HCT116 (cell line): Measurements from ENCODE around the gene ABCA3. TPM values are rescaled to one million over a fixed set of nuclear protein-coding genes. Genes with fewer than 3 reads are reported as not detected.

Source experiments
- ATAC-seq: fragments of 200-7000 bp; cut with Tn5 transposase; 2 replicates; pipeline ENCODE4 v1.9.1; 2020; ENCODE audit warnings: mild to moderate bottlenecking, moderate library complexity
- BruUV-seq: library from RNA; stranded (reverse); fragments of 400-500 nt; replicated peaks from 2 replicates; lab custom pipeline; 2021; lab: Mats Ljungman, UMichigan
- CTCF ChIA-PET: fragments of 300-600 bp; sonication (Branson Sonifier 250); formaldehyde crosslinking; loops from one replicate; lab custom pipeline; 2021; ENCODE audit warnings: antibody characterized with exemption; lab: Charles Lee
- POLR2A ChIA-PET: fragments of 300-600, 350-600 bp; sonication (Branson Sonifier 250); formaldehyde crosslinking; loops from one replicate; lab custom pipeline; 2021; ENCODE audit warnings: antibody characterized with exemption; lab: Charles Lee
- RAD21 ChIA-PET, 2 experiments: fragments of 300-600 bp; sonication (Branson Sonifier 250); formaldehyde crosslinking; loops; one replicate each; lab custom pipeline; 2023; ENCODE audit warnings: low total read pairs in 2 of 2; ENCODE audit not compliant: uncharacterized antibody in 2 of 2, unreplicated experiment in 2 of 2, low non-redundant PET in 1 of 2; lab: Charles Lee
- DNase-seq: peaks from one replicate; pipeline ENCODE4 v3.0.0-alpha.2; 2010; ENCODE audit warnings: low read depth, low spot score
- H2AFZ ChIP-seq: fragments of 200-600 bp; shearing (Covaris generic), sonication (generic); 2 replicates; pipeline ENCODE4 v1.6.1; 2017; ENCODE audit warnings: low read depth, mixed run types, mixed read lengths, antibody characterized with exemption, low read length; ENCODE audit not compliant: poor library complexity, severe bottlenecking
- H3K27ac ChIP-seq: 2 replicates; pipeline ENCODE4 v1.5.1; 2012; ENCODE audit warnings: low read depth, low read length
- H3K27me3 ChIP-seq: fragments of 200-600 bp; sonication (generic); 2 replicates; pipeline ENCODE4 v1.6.1; 2016; ENCODE audit warnings: mixed run types, low read length, mixed read lengths; ENCODE audit not compliant: insufficient read depth
- H3K36me3 ChIP-seq, 2 experiments: fragments of 200-500 bp in 1 of 2; fragments of 200-600 bp in 1 of 2; sonication (Bioruptor generic) in 1 of 2; sonication (generic) in 1 of 2; 2 replicates each; pipeline versions ENCODE4 v1.5.1 to v1.6.1; 2014 to 2016; ENCODE audit warnings: low read length in 2 of 2, inconsistent platforms in 1 of 2, mixed read lengths in 1 of 2, mixed run types in 1 of 2; ENCODE audit not compliant: insufficient read depth in 2 of 2, control insufficient read depth in 1 of 2
- H3K4me1 ChIP-seq, 2 experiments: fragments of 200-600 bp in 1 of 2; sonication (generic) in 1 of 2; 2 replicates each; pipeline versions ENCODE4 v1.5.1 to v1.6.1; 2012 to 2017; ENCODE audit warnings: low read length in 2 of 2, inconsistent platforms in 1 of 2, mild to moderate bottlenecking in 1 of 2, mixed read lengths in 1 of 2, mixed run types in 1 of 2, moderate library complexity in 1 of 2; ENCODE audit not compliant: insufficient read depth in 2 of 2, control insufficient read depth in 1 of 2
- H3K4me2 ChIP-seq: fragments of 200-600 bp; sonication (generic); 2 replicates; pipeline ENCODE4 v1.6.1; 2017; ENCODE audit warnings: mixed run types, low read length, mixed read lengths
- H3K4me3 ChIP-seq, 2 experiments: fragments of 200-600 bp in 1 of 2; sonication (generic) in 1 of 2; replicated peaks in 1 of 2; 2 replicates each; pipeline ENCODE4 v1.5.1; 2011 to 2016; ENCODE audit warnings: low read length in 2 of 2, control low read depth in 1 of 2, low read depth in 1 of 2, mild to moderate bottlenecking in 1 of 2, mixed read lengths in 1 of 2, mixed run types in 1 of 2
- H3K79me2 ChIP-seq: fragments of 200-600 bp; sonication (generic); 2 replicates; pipeline ENCODE4 v1.6.1; 2017; ENCODE audit warnings: mild to moderate bottlenecking, mixed run types, low read length, moderate library complexity, mixed read lengths; ENCODE audit not compliant: insufficient read depth
- H3K9ac ChIP-seq: fragments of 200-600 bp; sonication (generic); 2 replicates; pipeline ENCODE4 v1.6.1; 2016; ENCODE audit warnings: low read length, mixed read lengths
- H3K9me2 ChIP-seq: fragments of 200-600 bp; sonication (generic), shearing (Covaris generic); 2 replicates; pipeline ENCODE4 v1.6.1; 2017; ENCODE audit warnings: mixed run types, mild to moderate bottlenecking, moderate library complexity; ENCODE audit not compliant: insufficient read depth
- H3K9me3 ChIP-seq, 2 experiments: fragments of 200-500 bp in 1 of 2; fragments of 200-600 bp in 1 of 2; sonication (Bioruptor generic) in 1 of 2; sonication (generic) in 1 of 2; 2 replicates each; pipeline ENCODE4 v1.6.1; 2014 to 2017; ENCODE audit warnings: low read length in 2 of 2, mixed read lengths in 2 of 2, inconsistent platforms in 1 of 2, low read depth in 1 of 2, mild to moderate bottlenecking in 1 of 2, mixed run types in 1 of 2, moderate library complexity in 1 of 2; ENCODE audit not compliant: control insufficient read depth in 1 of 2, insufficient read depth in 1 of 2
- H4K20me1 ChIP-seq: fragments of 200-600 bp; sonication (generic), shearing (Covaris generic); 2 replicates; pipeline ENCODE4 v1.6.1; 2017; ENCODE audit warnings: mixed run types, mild to moderate bottlenecking, moderate library complexity; ENCODE audit not compliant: insufficient read depth
- ATF3 ChIP-seq: IDR thresholded peaks from 2 replicates; pipeline ENCODE4 v1.6.1; 2012
- CBX3 ChIP-seq: IDR thresholded peaks from 2 replicates; pipeline ENCODE4 v1.6.1; 2012; ENCODE audit warnings: low read depth
- CEBPB ChIP-seq: IDR thresholded peaks from 2 replicates; pipeline ENCODE4 v1.6.1; 2012; ENCODE audit warnings: low read depth
- EGR1 ChIP-seq: IDR thresholded peaks from 2 replicates; pipeline ENCODE4 v1.6.1; 2012; ENCODE audit warnings: low read depth
- ELF1 ChIP-seq: IDR thresholded peaks from 2 replicates; pipeline ENCODE4 v1.6.1; 2012; ENCODE audit warnings: low read depth, borderline replicate concordance
- EZH2 ChIP-seq: fragments of 200-600 bp; sonication (generic); IDR thresholded peaks from 2 replicates; pipeline ENCODE4 v1.6.1; 2017; ENCODE audit warnings: antibody characterized with exemption, mixed run types
- EZH2phosphoT487 ChIP-seq: fragments of 200-600 bp; IDR thresholded peaks from 2 replicates; pipeline ENCODE4 v1.6.1; 2018; ENCODE audit warnings: antibody characterized with exemption, borderline replicate concordance
- FOSL1 ChIP-seq: IDR thresholded peaks from 2 replicates; pipeline ENCODE4 v1.6.1; 2012; ENCODE audit warnings: low read depth
- JUND ChIP-seq: IDR thresholded peaks from 2 replicates; pipeline ENCODE4 v1.6.1; 2012
- POLR2A ChIP-seq: IDR thresholded peaks from 2 replicates; pipeline ENCODE4 v1.7.0; 2011; ENCODE audit warnings: borderline replicate concordance; ENCODE audit not compliant: insufficient read depth, insufficient read length; ENCODE audit errors: extremely low read depth
- POLR2AphosphoS5 ChIP-seq: IDR thresholded peaks from 2 replicates; pipeline ENCODE4 v1.6.1; 2011; ENCODE audit warnings: mild to moderate bottlenecking, low read depth, low read length, moderate library complexity
- RAD21 ChIP-seq: IDR thresholded peaks from 2 replicates; pipeline ENCODE4 v1.6.1; 2012; ENCODE audit warnings: low read depth, mild to moderate bottlenecking
- SIN3A ChIP-seq: IDR thresholded peaks from 2 replicates; pipeline ENCODE4 v1.6.1; 2012; ENCODE audit warnings: low read depth
- SP1 ChIP-seq: IDR thresholded peaks from 2 replicates; pipeline ENCODE4 v1.6.1; 2012; ENCODE audit warnings: low read depth
- SRF ChIP-seq: IDR thresholded peaks from 2 replicates; pipeline ENCODE4 v1.6.1; 2012; ENCODE audit warnings: low read depth
- TCF7L2 ChIP-seq: IDR thresholded peaks from 2 replicates; pipeline ENCODE4 v1.7.0; 2011; ENCODE audit warnings: borderline replicate concordance, inconsistent platforms; ENCODE audit not compliant: insufficient read depth, insufficient read length; ENCODE audit errors: extremely low read depth
- ZFX ChIP-seq: fragments of 450-650 bp; IDR thresholded peaks from 2 replicates; pipeline ENCODE4 v1.6.1; 2017
- intact Hi-C: fragments of 100-400 bp; cut with micrococcal nuclease; formaldehyde crosslinking; loops from 2 replicates; pipeline ENCODE4 v1.10.0; 2022
- total RNA-seq: library from RNA; stranded (reverse); gene quantifications from one replicate; pipeline ENCODE4 v1.2.1, GENCODE V29; 2021; ENCODE audit not compliant: unreplicated experiment
- TF ChIP-seq, protein P1 (sequence below), 3 experiments: fragments of 200-600 bp in 1 of 3; sonication (generic) in 1 of 3; IDR thresholded peaks in 2 of 3; conservative IDR thresholded peaks in 1 of 3; 2 replicates each; pipeline ENCODE4 v1.5.1; 2012 to 2017; ENCODE audit warnings: low read depth in 2 of 3, low read length in 2 of 3, antibody characterized with exemption in 1 of 3, borderline replicate concordance in 1 of 3, control low read depth in 1 of 3, mild to moderate bottlenecking in 1 of 3, mixed read lengths in 1 of 3, mixed run types in 1 of 3, moderate library complexity in 1 of 3; ENCODE audit not compliant: insufficient read depth in 1 of 3
- TF ChIP-seq, protein P2 (sequence below): IDR thresholded peaks from 2 replicates; pipeline ENCODE4 v1.6.1; 2012
- TF ChIP-seq, protein P3 (sequence below): IDR thresholded peaks from 2 replicates; pipeline ENCODE4 v1.6.1; 2012; ENCODE audit warnings: low read depth

ABCA3 gene
- total RNA-seq, 1 experiment from 2014 or later = 5.4 TPM

- RAD21 ChIA-PET = no interaction called here
- H3K36me3 ChIP-seq = no peaks in the 10 kb centered on the region
- no peak for TF ChIP-seq POLR2A
- TF ChIP-seq, protein P1, sequence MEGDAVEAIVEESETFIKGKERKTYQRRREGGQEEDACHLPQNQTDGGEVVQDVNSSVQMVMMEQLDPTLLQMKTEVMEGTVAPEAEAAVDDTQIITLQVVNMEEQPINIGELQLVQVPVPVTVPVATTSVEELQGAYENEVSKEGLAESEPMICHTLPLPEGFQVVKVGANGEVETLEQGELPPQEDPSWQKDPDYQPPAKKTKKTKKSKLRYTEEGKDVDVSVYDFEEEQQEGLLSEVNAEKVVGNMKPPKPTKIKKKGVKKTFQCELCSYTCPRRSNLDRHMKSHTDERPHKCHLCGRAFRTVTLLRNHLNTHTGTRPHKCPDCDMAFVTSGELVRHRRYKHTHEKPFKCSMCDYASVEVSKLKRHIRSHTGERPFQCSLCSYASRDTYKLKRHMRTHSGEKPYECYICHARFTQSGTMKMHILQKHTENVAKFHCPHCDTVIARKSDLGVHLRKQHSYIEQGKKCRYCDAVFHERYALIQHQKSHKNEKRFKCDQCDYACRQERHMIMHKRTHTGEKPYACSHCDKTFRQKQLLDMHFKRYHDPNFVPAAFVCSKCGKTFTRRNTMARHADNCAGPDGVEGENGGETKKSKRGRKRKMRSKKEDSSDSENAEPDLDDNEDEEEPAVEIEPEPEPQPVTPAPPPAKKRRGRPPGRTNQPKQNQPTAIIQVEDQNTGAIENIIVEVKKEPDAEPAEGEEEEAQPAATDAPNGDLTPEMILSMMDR (IDR thresholded peaks at IDR 0.05 in 2 of 3, conservative IDR thresholded peaks at IDR 0.05 in 1 of 3; ENCODE audit: borderline replicate concordance in 1 of 3, insufficient read depth in 1 of 3, low read depth in 2 of 3, low read length in 2 of 3) = no peak
- TF ChIP-seq SP1 = no peak
- TF ChIP-seq TCF7L2 = no peak
- TF ChIP-seq, protein P2, sequence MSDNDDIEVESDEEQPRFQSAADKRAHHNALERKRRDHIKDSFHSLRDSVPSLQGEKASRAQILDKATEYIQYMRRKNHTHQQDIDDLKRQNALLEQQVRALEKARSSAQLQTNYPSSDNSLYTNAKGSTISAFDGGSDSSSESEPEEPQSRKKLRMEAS = no peak
- TF ChIP-seq ATF3 = no peak
- no peak for TF ChIP-seq CBX3
- no peak for TF ChIP-seq JUND
- TF ChIP-seq SRF = no peak
- no peak for TF ChIP-seq CEBPB
- TF ChIP-seq ZFX = no peak
- TF ChIP-seq RAD21 = no peak
- no peak for TF ChIP-seq SIN3A
- no peak for TF ChIP-seq POLR2AphosphoS5
- TF ChIP-seq EZH2phosphoT487 = no peak
- TF ChIP-seq EZH2 = no peak
- no peak for TF ChIP-seq ELF1
- TF ChIP-seq, protein P3, sequence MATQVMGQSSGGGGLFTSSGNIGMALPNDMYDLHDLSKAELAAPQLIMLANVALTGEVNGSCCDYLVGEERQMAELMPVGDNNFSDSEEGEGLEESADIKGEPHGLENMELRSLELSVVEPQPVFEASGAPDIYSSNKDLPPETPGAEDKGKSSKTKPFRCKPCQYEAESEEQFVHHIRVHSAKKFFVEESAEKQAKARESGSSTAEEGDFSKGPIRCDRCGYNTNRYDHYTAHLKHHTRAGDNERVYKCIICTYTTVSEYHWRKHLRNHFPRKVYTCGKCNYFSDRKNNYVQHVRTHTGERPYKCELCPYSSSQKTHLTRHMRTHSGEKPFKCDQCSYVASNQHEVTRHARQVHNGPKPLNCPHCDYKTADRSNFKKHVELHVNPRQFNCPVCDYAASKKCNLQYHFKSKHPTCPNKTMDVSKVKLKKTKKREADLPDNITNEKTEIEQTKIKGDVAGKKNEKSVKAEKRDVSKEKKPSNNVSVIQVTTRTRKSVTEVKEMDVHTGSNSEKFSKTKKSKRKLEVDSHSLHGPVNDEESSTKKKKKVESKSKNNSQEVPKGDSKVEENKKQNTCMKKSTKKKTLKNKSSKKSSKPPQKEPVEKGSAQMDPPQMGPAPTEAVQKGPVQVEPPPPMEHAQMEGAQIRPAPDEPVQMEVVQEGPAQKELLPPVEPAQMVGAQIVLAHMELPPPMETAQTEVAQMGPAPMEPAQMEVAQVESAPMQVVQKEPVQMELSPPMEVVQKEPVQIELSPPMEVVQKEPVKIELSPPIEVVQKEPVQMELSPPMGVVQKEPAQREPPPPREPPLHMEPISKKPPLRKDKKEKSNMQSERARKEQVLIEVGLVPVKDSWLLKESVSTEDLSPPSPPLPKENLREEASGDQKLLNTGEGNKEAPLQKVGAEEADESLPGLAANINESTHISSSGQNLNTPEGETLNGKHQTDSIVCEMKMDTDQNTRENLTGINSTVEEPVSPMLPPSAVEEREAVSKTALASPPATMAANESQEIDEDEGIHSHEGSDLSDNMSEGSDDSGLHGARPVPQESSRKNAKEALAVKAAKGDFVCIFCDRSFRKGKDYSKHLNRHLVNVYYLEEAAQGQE = no peak
- no peak for TF ChIP-seq EGR1
- no peak for TF ChIP-seq FOSL1
- TF ChIP-seq, all 23 proteins: peak for 0
- Histone ChIP-seq H3K4me1 (no peaks in the 10 kb centered on the region), H4K20me1 (no peaks in the 10 kb centered on the region), H3K4me2 (no peak overlapping the region), H3K9me3 (no peaks in the 10 kb centered on the region), H2AFZ (no peak overlapping the region), H3K9ac (no peak overlapping the region), H3K9me2 (no peaks in the 10 kb centered on the region), H3K79me2 (no peaks in the 10 kb centered on the region), H3K27me3 (no peaks in the 10 kb centered on the region), H3K27ac (no peak overlapping the region), H3K4me3 (no peak overlapping the region)
- DNase-seq = no peak
- intact Hi-C loops = no loop called here
- ATAC-seq = no peak
- CTCF ChIA-PET = no interaction called here
- POLR2A ChIA-PET = no interaction called here
- no TSS peak for BruUV-seq
Measured at GRCh38 chr16:2383501-2383900, 43.0 kb upstream of the ABCA3 start.
